Loucy (cell line): ENCODE measurements around the gene PRC1.

Source experiments
- H2AFZ ChIP-seq: fragments of 200-600 bp; sonication (generic); 2 replicates; pipeline ENCODE4 v1.6.0; 2016; ENCODE audit warnings: antibody characterized with exemption, mild to moderate bottlenecking, low read length, moderate library complexity
- H3F3A ChIP-seq: fragments of 200-600 bp; 2 replicates; pipeline ENCODE4 v1.6.0; 2016; ENCODE audit warnings: antibody characterized with exemption, low read depth, mild to moderate bottlenecking
- H3K27me3 ChIP-seq: fragments of 200-600 bp; sonication (generic); 2 replicates; pipeline ENCODE4 v1.6.1; 2014; ENCODE audit warnings: low read length, mild to moderate bottlenecking; ENCODE audit not compliant: insufficient read depth, poor library complexity, severe bottlenecking
- H3K36me3 ChIP-seq: fragments of 200-600 bp; sonication (generic); 2 replicates; pipeline ENCODE4 v1.6.1; 2016; ENCODE audit warnings: low read length; ENCODE audit not compliant: insufficient read depth
- H3K4me1 ChIP-seq: fragments of 200-600 bp; sonication (generic); 2 replicates; pipeline ENCODE4 v1.5.1; 2014; ENCODE audit warnings: low read length, mild to moderate bottlenecking; ENCODE audit not compliant: insufficient read depth, poor library complexity, severe bottlenecking
- H3K4me2 ChIP-seq: fragments of 200-600 bp; sonication (generic); 2 replicates; pipeline ENCODE4 v1.6.0; 2014; ENCODE audit warnings: antibody characterized with exemption, low read length, low read depth, mild to moderate bottlenecking; ENCODE audit not compliant: poor library complexity, severe bottlenecking
- H3K4me3 ChIP-seq: fragments of 200-600 bp; sonication (generic); 2 replicates; pipeline ENCODE4 v1.5.1; 2014; ENCODE audit warnings: low read length, mild to moderate bottlenecking, mixed read lengths; ENCODE audit not compliant: poor library complexity, severe bottlenecking
- H3K79me2 ChIP-seq: fragments of 200-600 bp; sonication (generic); 2 replicates; pipeline ENCODE4 v1.6.1; 2014; ENCODE audit warnings: low read length; ENCODE audit not compliant: insufficient read depth
- H3K9ac ChIP-seq: fragments of 200-600 bp; sonication (generic); 2 replicates; pipeline ENCODE4 v1.6.0; 2014; ENCODE audit warnings: mild to moderate bottlenecking, low read depth, low read length, moderate library complexity; ENCODE audit not compliant: poor library complexity, severe bottlenecking
- H3K9me2 ChIP-seq: fragments of 200-600 bp; sonication (generic); replicated peaks from 2 replicates; pipeline ENCODE4 v1.6.1; 2016; ENCODE audit warnings: low read depth, low read length, mixed read lengths
- H3K9me3 ChIP-seq: fragments of 200-600 bp; sonication (generic); 2 replicates; pipeline ENCODE4 v1.6.1; 2014; ENCODE audit warnings: mild to moderate bottlenecking, antibody characterized with exemption, low read length, low read depth; ENCODE audit not compliant: insufficient read depth
- H4K20me1 ChIP-seq: fragments of 200-600 bp; sonication (generic); 2 replicates; pipeline ENCODE4 v1.6.0; 2014; ENCODE audit warnings: antibody characterized with exemption, low read length, mild to moderate bottlenecking; ENCODE audit not compliant: insufficient read depth, poor library complexity, severe bottlenecking
- EZH2phosphoT487 ChIP-seq: fragments of 200-600 bp; IDR thresholded peaks from 2 replicates; pipeline ENCODE4 v1.6.1; 2018; ENCODE audit warnings: antibody characterized with exemption, mild to moderate bottlenecking, moderate library complexity, borderline replicate concordance
- TF ChIP-seq, protein P1 (sequence below): fragments of 200-600 bp; sonication (generic); conservative IDR thresholded peaks from 2 replicates; pipeline ENCODE4 v1.5.1; 2014; ENCODE audit warnings: mild to moderate bottlenecking, antibody characterized with exemption, low read length

The PRC1 gene

DNA sequence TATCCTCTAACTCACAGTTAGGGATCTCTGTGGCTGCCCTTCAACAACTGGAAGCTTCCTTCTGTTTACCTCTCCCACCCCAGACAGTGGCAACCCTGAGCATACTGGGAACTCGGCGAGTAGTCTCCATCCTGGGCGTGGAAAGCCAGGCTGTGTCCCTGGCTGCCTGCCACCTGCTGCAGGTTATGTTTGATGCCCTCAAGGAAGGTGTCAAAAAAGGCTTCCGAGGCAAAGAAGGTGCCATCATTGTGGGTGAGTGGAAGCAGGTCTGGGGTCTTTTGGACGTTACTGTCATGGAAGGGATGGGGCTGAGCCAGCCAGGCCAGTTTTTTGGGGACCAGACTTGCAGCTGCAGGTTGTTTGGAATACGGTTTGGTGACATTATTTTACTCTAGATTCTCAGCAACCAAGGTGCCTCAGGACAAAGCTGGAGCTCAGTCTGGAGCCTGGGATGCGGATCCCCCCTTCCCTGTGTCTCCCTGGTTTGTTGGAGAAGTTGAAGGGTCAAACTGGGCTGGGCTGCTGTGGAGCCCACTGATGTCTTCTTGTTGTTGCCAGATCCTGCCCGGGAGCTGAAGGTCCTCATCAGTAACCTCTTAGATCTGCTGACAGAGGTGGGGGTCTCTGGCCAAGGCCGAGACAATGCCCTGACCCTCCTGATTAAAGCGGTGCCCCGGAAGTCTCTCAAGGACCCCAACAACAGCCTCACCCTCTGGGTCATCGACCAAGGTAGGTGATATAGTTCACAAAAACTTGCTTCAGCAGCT lies 51.8 kb downstream of the PRC1 start:
- Histone ChIP-seq H3K9me2 (no peaks in the 10 kb centered on the region), H3K9me3 (no peaks in the 10 kb centered on the region), H3K4me3 (no peak overlapping the region), H3K79me2 (peaks cover 6% of the 10 kb centered on the region; the same call in 1 of the 2 replicates), H2AFZ (no peak overlapping the region), H3K4me1 (no peaks in the 10 kb centered on the region), H3K9ac (no peak overlapping the region), H3K36me3 (peaks cover 54% of the 10 kb centered on the region; the same call in 1 of the 2 replicates), H3F3A (no peaks in the 10 kb centered on the region), H3K27me3 (no peaks in the 10 kb centered on the region), H4K20me1 (no peaks in the 10 kb centered on the region), H3K4me2 (no peak overlapping the region)
- no peak for TF ChIP-seq EZH2phosphoT487
- TF ChIP-seq, protein P1, sequence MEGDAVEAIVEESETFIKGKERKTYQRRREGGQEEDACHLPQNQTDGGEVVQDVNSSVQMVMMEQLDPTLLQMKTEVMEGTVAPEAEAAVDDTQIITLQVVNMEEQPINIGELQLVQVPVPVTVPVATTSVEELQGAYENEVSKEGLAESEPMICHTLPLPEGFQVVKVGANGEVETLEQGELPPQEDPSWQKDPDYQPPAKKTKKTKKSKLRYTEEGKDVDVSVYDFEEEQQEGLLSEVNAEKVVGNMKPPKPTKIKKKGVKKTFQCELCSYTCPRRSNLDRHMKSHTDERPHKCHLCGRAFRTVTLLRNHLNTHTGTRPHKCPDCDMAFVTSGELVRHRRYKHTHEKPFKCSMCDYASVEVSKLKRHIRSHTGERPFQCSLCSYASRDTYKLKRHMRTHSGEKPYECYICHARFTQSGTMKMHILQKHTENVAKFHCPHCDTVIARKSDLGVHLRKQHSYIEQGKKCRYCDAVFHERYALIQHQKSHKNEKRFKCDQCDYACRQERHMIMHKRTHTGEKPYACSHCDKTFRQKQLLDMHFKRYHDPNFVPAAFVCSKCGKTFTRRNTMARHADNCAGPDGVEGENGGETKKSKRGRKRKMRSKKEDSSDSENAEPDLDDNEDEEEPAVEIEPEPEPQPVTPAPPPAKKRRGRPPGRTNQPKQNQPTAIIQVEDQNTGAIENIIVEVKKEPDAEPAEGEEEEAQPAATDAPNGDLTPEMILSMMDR: no peak

DNA sequence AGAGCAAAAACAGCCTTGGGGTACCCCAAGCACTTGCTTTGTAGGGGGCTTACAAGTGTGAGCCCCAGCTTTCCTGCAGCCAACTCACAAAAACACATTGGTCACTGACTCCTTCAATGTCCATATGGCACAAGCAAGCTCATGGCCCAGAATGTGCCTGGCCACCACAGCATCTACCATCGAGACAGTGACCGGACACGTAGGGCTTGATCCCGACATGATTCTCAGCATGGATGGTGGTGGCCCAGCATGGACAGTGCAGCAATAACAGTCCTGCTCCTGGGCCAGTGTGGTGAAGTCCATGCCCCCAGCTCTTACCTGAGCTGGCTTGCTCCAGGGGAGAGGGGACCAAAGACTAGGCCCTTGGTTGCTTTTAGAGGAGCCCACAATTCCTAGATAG lies 53.3 kb downstream of the PRC1 start:
- H3K4me1 ChIP-seq: peaks cover 10% of the 10 kb centered on the region
- no peak overlapping the region for H2AFZ ChIP-seq
- H3F3A ChIP-seq: no peaks in the 10 kb centered on the region
- H3K9ac ChIP-seq: no peak overlapping the region
- H3K36me3 ChIP-seq: peaks cover 40% of the 10 kb centered on the region; the same call in 1 of the 2 replicates
- TF ChIP-seq EZH2phosphoT487: no peak
- TF ChIP-seq, protein P1: no peak
- H4K20me1 ChIP-seq: peaks cover 11% of the 10 kb centered on the region
- H3K9me2 ChIP-seq: no peaks in the 10 kb centered on the region
- no peak overlapping the region for H3K4me3 ChIP-seq
- H3K9me3 ChIP-seq: no peaks in the 10 kb centered on the region
- H3K4me2 ChIP-seq: no peak overlapping the region
- H3K79me2 ChIP-seq: peaks cover 19% of the 10 kb centered on the region
- H3K27me3 ChIP-seq: no peaks in the 10 kb centered on the region

DNA sequence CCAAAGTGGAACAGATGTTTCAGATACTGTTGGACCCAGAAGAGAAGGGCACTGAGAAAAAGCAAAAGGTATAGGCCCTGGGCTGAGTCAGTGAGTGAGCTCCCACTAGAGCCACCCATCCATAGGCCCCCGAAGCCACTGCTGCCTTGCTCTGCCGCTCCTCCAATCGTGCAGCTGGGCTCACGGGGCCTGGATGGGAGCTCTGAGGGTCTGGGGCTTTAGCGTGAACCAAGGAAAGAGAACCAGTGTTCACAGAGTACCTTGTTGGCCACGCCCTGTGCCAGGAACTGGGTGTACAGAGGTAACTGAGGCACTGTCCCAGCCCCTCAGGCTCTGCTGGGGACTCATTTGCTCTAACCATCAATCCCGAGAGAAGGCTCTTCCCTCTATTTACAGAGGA lies 54.6 kb downstream of the PRC1 start:
- peaks cover 35% of the 10 kb centered on the region; the same call in 1 of the 2 replicates for H3K36me3 ChIP-seq
- H4K20me1 ChIP-seq: peaks cover 18% of the 10 kb centered on the region
- H3K4me3 ChIP-seq: no peak overlapping the region
- TF ChIP-seq, protein P1: no peak
- no peak for TF ChIP-seq EZH2phosphoT487
- no peaks in the 10 kb centered on the region for H3K27me3 ChIP-seq
- H3K79me2 ChIP-seq: peaks cover 26% of the 10 kb centered on the region
- peaks cover 16% of the 10 kb centered on the region for H3K4me1 ChIP-seq
- no peaks in the 10 kb centered on the region for H3K9me2 ChIP-seq
- no peak overlapping the region for H3K9ac ChIP-seq
- no peak overlapping the region for H3K4me2 ChIP-seq
- no peaks in the 10 kb centered on the region for H3K9me3 ChIP-seq
- H2AFZ ChIP-seq: no peak overlapping the region
- H3F3A ChIP-seq: no peaks in the 10 kb centered on the region
